Progenitor cell of endocrine pancreas (in vitro differentiated cells): ENCODE results near the gene MAZ. TPM values are rescaled to one million over a fixed set of nuclear protein-coding genes. Genes with fewer than 3 reads are reported as not detected.

Experiments used
- DNase-seq: peaks from one replicate; pipeline ENCODE4 v3.0.0; 2021; ENCODE audit warnings: low spot score; ENCODE audit not compliant: unreplicated experiment
- H3K27ac Mint-ChIP-seq: 2 replicates; pipeline ENCODE4 v1.8.0; 2021; ENCODE audit warnings: mild to moderate bottlenecking, moderate library complexity, mixed read lengths
- H3K27me3 Mint-ChIP-seq: 2 replicates; pipeline ENCODE4 v1.8.0; 2021; ENCODE audit warnings: mixed read lengths
- H3K36me3 Mint-ChIP-seq: 2 replicates; pipeline ENCODE4 v1.8.0; 2022; ENCODE audit warnings: mixed read lengths; ENCODE audit not compliant: insufficient read depth
- H3K4me1 Mint-ChIP-seq: 2 replicates; pipeline ENCODE4 v1.8.0; 2021; ENCODE audit warnings: low read depth, mixed read lengths
- H3K4me3 Mint-ChIP-seq: 2 replicates; pipeline ENCODE4 v1.8.0; 2021; ENCODE audit warnings: low read depth, mild to moderate bottlenecking, moderate library complexity, mixed read lengths
- H3K9me3 Mint-ChIP-seq: 2 replicates; pipeline ENCODE4 v1.8.0; 2021; ENCODE audit warnings: low read depth, mixed read lengths
- CTCF ChIP-seq: fragments of 200-600 bp; sonication (generic); IDR thresholded peaks from one replicate; pipeline ENCODE4 v1.5.0; 2021; ENCODE audit warnings: antibody characterized with exemption, mild to moderate bottlenecking; ENCODE audit not compliant: unreplicated experiment
- total RNA-seq: library from RNA; stranded (reverse); gene quantifications from 2 replicates; pipeline ENCODE4 v1.2.1, GENCODE V29; 2021

MAZ gene
- total RNA-seq, 1 donor from 2014 or later = 347 TPM

DNA sequence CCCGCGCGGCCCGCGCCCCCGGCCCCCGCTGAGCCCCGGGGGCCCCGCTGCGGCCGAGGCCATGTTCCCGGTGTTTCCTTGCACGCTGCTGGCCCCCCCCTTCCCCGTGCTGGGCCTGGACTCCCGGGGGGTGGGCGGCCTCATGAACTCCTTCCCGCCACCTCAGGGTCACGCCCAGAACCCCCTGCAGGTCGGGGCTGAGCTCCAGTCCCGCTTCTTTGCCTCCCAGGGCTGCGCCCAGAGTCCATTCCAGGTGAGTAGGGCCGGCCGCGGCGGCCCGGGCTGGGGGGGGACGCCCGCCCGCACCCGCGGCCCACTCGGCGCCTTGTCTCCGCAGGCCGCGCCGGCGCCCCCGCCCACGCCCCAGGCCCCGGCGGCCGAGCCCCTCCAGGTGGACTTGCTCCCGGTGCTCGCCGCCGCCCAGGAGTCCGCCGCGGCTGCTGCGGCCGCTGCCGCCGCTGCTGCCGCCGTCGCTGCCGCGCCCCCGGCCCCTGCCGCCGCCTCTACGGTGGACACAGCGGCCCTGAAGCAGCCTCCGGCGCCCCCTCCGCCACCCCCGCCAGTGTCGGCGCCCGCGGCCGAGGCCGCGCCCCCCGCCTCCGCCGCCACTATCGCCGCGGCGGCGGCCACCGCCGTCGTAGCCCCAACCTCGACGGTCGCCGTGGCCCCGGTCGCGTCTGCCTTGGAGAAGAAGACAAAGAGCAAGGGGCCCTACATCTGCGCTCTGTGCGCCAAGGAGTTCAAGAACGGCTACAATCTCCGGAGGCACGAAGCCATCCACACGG is 504 bp downstream of the MAZ start:
- peaks cover 8% of the 10 kb centered on the region for H3K36me3 Mint-ChIP-seq
- DNase-seq = no peak
- peak overlapping the region; percentile 76 for H3K4me3 Mint-ChIP-seq
- TF ChIP-seq CTCF = no peak
- H3K27ac Mint-ChIP-seq = no peak overlapping the region
- H3K27me3 Mint-ChIP-seq = no peaks in the 10 kb centered on the region
- H3K9me3 Mint-ChIP-seq = no peaks in the 10 kb centered on the region
- H3K4me1 Mint-ChIP-seq = peaks cover 26% of the 10 kb centered on the region

- peaks cover 28% of the 10 kb centered on the region for H3K4me1 Mint-ChIP-seq
- TF ChIP-seq CTCF = peak; percentile 57
- H3K9me3 Mint-ChIP-seq = no peaks in the 10 kb centered on the region
- peak overlapping the region; percentile 93 for H3K27ac Mint-ChIP-seq
- H3K4me3 Mint-ChIP-seq = peak overlapping the region; percentile 76
- H3K36me3 Mint-ChIP-seq = peaks cover 8% of the 10 kb centered on the region
- no peaks in the 10 kb centered on the region for H3K27me3 Mint-ChIP-seq
- peak; percentile 55 for DNase-seq
These were observed 1.3 kb downstream of the MAZ start for GRCh38 chr16:29807426-29808218.

GRCh38 chr16:29808219-29808900 is 2.0 kb downstream of the MAZ start:
- peaks cover 30% of the 10 kb centered on the region for H3K4me1 Mint-ChIP-seq
- H3K36me3 Mint-ChIP-seq = peaks cover 8% of the 10 kb centered on the region
- H3K27me3 Mint-ChIP-seq = peaks cover 4% of the 10 kb centered on the region
- H3K9me3 Mint-ChIP-seq = no peaks in the 10 kb centered on the region
- no peak for DNase-seq
- TF ChIP-seq CTCF = no peak
- peak overlapping the region; percentile 76 for H3K4me3 Mint-ChIP-seq
- peak overlapping the region; percentile 46 for H3K27ac Mint-ChIP-seq

GRCh38 chr16:29809031-29809747 is 2.9 kb downstream of the MAZ start:
- no peak for TF ChIP-seq CTCF
- Mint-ChIP-seq H3K36me3 (peaks cover 8% of the 10 kb centered on the region), H3K4me3 (peak overlapping the region; percentile 50), H3K27me3 (peaks cover 8% of the 10 kb centered on the region), H3K9me3 (no peaks in the 10 kb centered on the region), H3K27ac (peak overlapping the region; percentile 45), H3K4me1 (peaks cover 28% of the 10 kb centered on the region)
- DNase-seq = no peak
